ENCODE data around the gene SHROOM3.

The SHROOM3 gene

GRCh38 chr4:76791479-76791878 is 356.4 kb downstream of the SHROOM3 start:
- no peak for TF ChIP-seq SIN3A (IDR thresholded peaks at IDR 0.05; ENCODE audit: borderline replicate concordance, insufficient read depth, low read length)
- no peak for TF ChIP-seq REST (IDR thresholded peaks at IDR 0.05; ENCODE audit: insufficient read depth in 1 of 2, low read depth in 2 of 2, low read length in 2 of 2)
- no peak for TF ChIP-seq TAF1 (IDR thresholded peaks at IDR 0.05; ENCODE audit: borderline replicate concordance, insufficient read depth, low read length)

- TF ChIP-seq POLR2AphosphoS5 (IDR thresholded peaks at IDR 0.05; ENCODE audit: low read depth, low read length) (no peak), TAF1 (IDR thresholded peaks at IDR 0.05; ENCODE audit: borderline replicate concordance, insufficient read depth, low read length) (no peak), FOXP2 (optimal IDR thresholded peaks at IDR 0.05; ENCODE audit: borderline replicate concordance, extremely low read depth, extremely low read length, insufficient read depth) (no peak), REST (IDR thresholded peaks at IDR 0.05; ENCODE audit: insufficient read depth in 1 of 2, low read depth in 2 of 2, low read length in 2 of 2) (no peak), SIN3A (IDR thresholded peaks at IDR 0.05; ENCODE audit: borderline replicate concordance, insufficient read depth, low read length) (no peak)
Measured at GRCh38 chr4:76792418-76792817, 357.4 kb downstream of the SHROOM3 start.

- no peak for TF ChIP-seq FOXP2 (optimal IDR thresholded peaks at IDR 0.05; ENCODE audit: borderline replicate concordance, extremely low read depth, extremely low read length, insufficient read depth)
- TF ChIP-seq POLR2AphosphoS5 (IDR thresholded peaks at IDR 0.05; ENCODE audit: low read depth, low read length): no peak
- TF ChIP-seq REST (IDR thresholded peaks at IDR 0.05; ENCODE audit: insufficient read depth in 1 of 2, low read depth in 2 of 2, low read length in 2 of 2): no peak
- no peak for TF ChIP-seq SIN3A (IDR thresholded peaks at IDR 0.05; ENCODE audit: borderline replicate concordance, insufficient read depth, low read length)
- no peak for TF ChIP-seq TAF1 (IDR thresholded peaks at IDR 0.05; ENCODE audit: borderline replicate concordance, insufficient read depth, low read length)
Measured at GRCh38 chr4:76795243-76795642, 360.2 kb downstream of the SHROOM3 start.

- TF ChIP-seq TAF1 (IDR thresholded peaks at IDR 0.05; ENCODE audit: borderline replicate concordance, insufficient read depth, low read length): no peak
- no peak for TF ChIP-seq FOXP2 (optimal IDR thresholded peaks at IDR 0.05; ENCODE audit: borderline replicate concordance, extremely low read depth, extremely low read length, insufficient read depth)
- TF ChIP-seq POLR2AphosphoS5 (IDR thresholded peaks at IDR 0.05; ENCODE audit: low read depth, low read length): no peak
- no peak for TF ChIP-seq SIN3A (IDR thresholded peaks at IDR 0.05; ENCODE audit: borderline replicate concordance, insufficient read depth, low read length)
- no peak for TF ChIP-seq REST (IDR thresholded peaks at IDR 0.05; ENCODE audit: insufficient read depth in 1 of 2, low read depth in 2 of 2, low read length in 2 of 2)
Measured at GRCh38 chr4:76799140-76799539, 364.1 kb downstream of the SHROOM3 start.

- TF ChIP-seq REST (IDR thresholded peaks at IDR 0.05; ENCODE audit: insufficient read depth in 1 of 2, low read depth in 2 of 2, low read length in 2 of 2): no peak
- no peak for TF ChIP-seq SIN3A (IDR thresholded peaks at IDR 0.05; ENCODE audit: borderline replicate concordance, insufficient read depth, low read length)
- no peak for TF ChIP-seq POLR2AphosphoS5 (IDR thresholded peaks at IDR 0.05; ENCODE audit: low read depth, low read length)
- no peak for TF ChIP-seq TAF1 (IDR thresholded peaks at IDR 0.05; ENCODE audit: borderline replicate concordance, insufficient read depth, low read length)
- no peak for TF ChIP-seq FOXP2 (optimal IDR thresholded peaks at IDR 0.05; ENCODE audit: borderline replicate concordance, extremely low read depth, extremely low read length, insufficient read depth)
Measured at GRCh38 chr4:76799718-76800117, 364.7 kb downstream of the SHROOM3 start.

Data from PFSK-1 (cell line).